NOMO-1 treated with dmso at 0.1 percent for 144 hours (cell line): ENCODE results near the gene SCNN1B.

Experiments used
- DNase-seq: peaks from one replicate; lab custom pipeline; 2025; ENCODE audit not compliant: unreplicated experiment; lab: John Stamatoyannopoulos, UW

SCNN1B gene

GRCh38 chr16:23401139-23401538, 99.0 kb downstream of the SCNN1B start:
- DNase-seq, result no peak

- DNase-seq, result no peak
Measured at GRCh38 chr16:23402100-23402499, 100.0 kb downstream of the SCNN1B start.

- DNase-seq, result no peak
Measured at GRCh38 chr16:23403547-23403946, 101.4 kb downstream of the SCNN1B start.

- no peak for DNase-seq
Measured at GRCh38 chr16:23406024-23406423, 103.9 kb downstream of the SCNN1B start.

GRCh38 chr16:23406546-23407240, 104.6 kb downstream of the SCNN1B start:
- DNase-seq, result no peak

GRCh38 chr16:23407436-23408127, 105.5 kb downstream of the SCNN1B start:
- no peak for DNase-seq

- no peak for DNase-seq
Measured at GRCh38 chr16:23408242-23408822, 106.2 kb downstream of the SCNN1B start.

GRCh38 chr16:23408823-23409298, 106.8 kb downstream of the SCNN1B start:
- no peak for DNase-seq

GRCh38 chr16:23409522-23409921, 107.4 kb downstream of the SCNN1B start:
- no peak for DNase-seq

GRCh38 chr16:23410176-23410575, 108.1 kb downstream of the SCNN1B start:
- no peak for DNase-seq

- DNase-seq, result no peak
Measured at GRCh38 chr16:23414731-23415130, 112.6 kb downstream of the SCNN1B start.

- DNase-seq, result no peak
Measured at GRCh38 chr16:23416816-23417215, 114.7 kb downstream of the SCNN1B start.

- no peak for DNase-seq
Measured at GRCh38 chr16:23420011-23420410, 117.9 kb downstream of the SCNN1B start.

GRCh38 chr16:23423496-23424049, 121.5 kb downstream of the SCNN1B start:
- no peak for DNase-seq

- DNase-seq, result no peak
Measured at GRCh38 chr16:23424292-23424958, 122.3 kb downstream of the SCNN1B start.

GRCh38 chr16:23428351-23428750, 126.2 kb downstream of the SCNN1B start:
- no peak for DNase-seq
